HCT116 (cell line): ENCODE measurements around the gene CTBP1. TPM values are rescaled to one million over a fixed set of nuclear protein-coding genes. Genes with fewer than 3 reads are reported as not detected.

Experiments used
- ATAC-seq: fragments of 200-7000 bp; cut with Tn5 transposase; 2 replicates; pipeline ENCODE4 v1.9.1; 2020; ENCODE audit warnings: mild to moderate bottlenecking, moderate library complexity
- BruUV-seq: library from RNA; stranded (reverse); fragments of 400-500 nt; replicated peaks from 2 replicates; lab custom pipeline; 2021; lab: Mats Ljungman, UMichigan
- CTCF ChIA-PET: fragments of 300-600 bp; sonication (Branson Sonifier 250); formaldehyde crosslinking; loops from one replicate; lab custom pipeline; 2021; ENCODE audit warnings: antibody characterized with exemption; lab: Charles Lee
- POLR2A ChIA-PET: fragments of 300-600, 350-600 bp; sonication (Branson Sonifier 250); formaldehyde crosslinking; loops from one replicate; lab custom pipeline; 2021; ENCODE audit warnings: antibody characterized with exemption; lab: Charles Lee
- RAD21 ChIA-PET, 2 experiments: fragments of 300-600 bp; sonication (Branson Sonifier 250); formaldehyde crosslinking; loops; one replicate each; lab custom pipeline; 2023; ENCODE audit warnings: low total read pairs in 2 of 2; ENCODE audit not compliant: uncharacterized antibody in 2 of 2, unreplicated experiment in 2 of 2, low non-redundant PET in 1 of 2; lab: Charles Lee
- DNase-seq: peaks from one replicate; pipeline ENCODE4 v3.0.0-alpha.2; 2010; ENCODE audit warnings: low read depth, low spot score
- H2AFZ ChIP-seq: fragments of 200-600 bp; shearing (Covaris generic), sonication (generic); 2 replicates; pipeline ENCODE4 v1.6.1; 2017; ENCODE audit warnings: low read depth, mixed run types, mixed read lengths, antibody characterized with exemption, low read length; ENCODE audit not compliant: poor library complexity, severe bottlenecking
- H3K27ac ChIP-seq: 2 replicates; pipeline ENCODE4 v1.5.1; 2012; ENCODE audit warnings: low read depth, low read length
- H3K27me3 ChIP-seq: fragments of 200-600 bp; sonication (generic); 2 replicates; pipeline ENCODE4 v1.6.1; 2016; ENCODE audit warnings: mixed run types, low read length, mixed read lengths; ENCODE audit not compliant: insufficient read depth
- H3K36me3 ChIP-seq, 2 experiments: fragments of 200-500 bp in 1 of 2; fragments of 200-600 bp in 1 of 2; sonication (Bioruptor generic) in 1 of 2; sonication (generic) in 1 of 2; 2 replicates each; pipeline versions ENCODE4 v1.5.1 to v1.6.1; 2014 to 2016; ENCODE audit warnings: low read length in 2 of 2, inconsistent platforms in 1 of 2, mixed read lengths in 1 of 2, mixed run types in 1 of 2; ENCODE audit not compliant: insufficient read depth in 2 of 2, control insufficient read depth in 1 of 2
- H3K4me1 ChIP-seq, 2 experiments: fragments of 200-600 bp in 1 of 2; sonication (generic) in 1 of 2; 2 replicates each; pipeline versions ENCODE4 v1.5.1 to v1.6.1; 2012 to 2017; ENCODE audit warnings: low read length in 2 of 2, inconsistent platforms in 1 of 2, mild to moderate bottlenecking in 1 of 2, mixed read lengths in 1 of 2, mixed run types in 1 of 2, moderate library complexity in 1 of 2; ENCODE audit not compliant: insufficient read depth in 2 of 2, control insufficient read depth in 1 of 2
- H3K4me2 ChIP-seq: fragments of 200-600 bp; sonication (generic); 2 replicates; pipeline ENCODE4 v1.6.1; 2017; ENCODE audit warnings: mixed run types, low read length, mixed read lengths
- H3K4me3 ChIP-seq, 2 experiments: fragments of 200-600 bp in 1 of 2; sonication (generic) in 1 of 2; replicated peaks in 1 of 2; 2 replicates each; pipeline ENCODE4 v1.5.1; 2011 to 2016; ENCODE audit warnings: low read length in 2 of 2, control low read depth in 1 of 2, low read depth in 1 of 2, mild to moderate bottlenecking in 1 of 2, mixed read lengths in 1 of 2, mixed run types in 1 of 2
- H3K79me2 ChIP-seq: fragments of 200-600 bp; sonication (generic); 2 replicates; pipeline ENCODE4 v1.6.1; 2017; ENCODE audit warnings: mild to moderate bottlenecking, mixed run types, low read length, moderate library complexity, mixed read lengths; ENCODE audit not compliant: insufficient read depth
- H3K9ac ChIP-seq: fragments of 200-600 bp; sonication (generic); 2 replicates; pipeline ENCODE4 v1.6.1; 2016; ENCODE audit warnings: low read length, mixed read lengths
- H3K9me2 ChIP-seq: fragments of 200-600 bp; sonication (generic), shearing (Covaris generic); 2 replicates; pipeline ENCODE4 v1.6.1; 2017; ENCODE audit warnings: mixed run types, mild to moderate bottlenecking, moderate library complexity; ENCODE audit not compliant: insufficient read depth
- H3K9me3 ChIP-seq, 2 experiments: fragments of 200-500 bp in 1 of 2; fragments of 200-600 bp in 1 of 2; sonication (Bioruptor generic) in 1 of 2; sonication (generic) in 1 of 2; 2 replicates each; pipeline ENCODE4 v1.6.1; 2014 to 2017; ENCODE audit warnings: low read length in 2 of 2, mixed read lengths in 2 of 2, inconsistent platforms in 1 of 2, low read depth in 1 of 2, mild to moderate bottlenecking in 1 of 2, mixed run types in 1 of 2, moderate library complexity in 1 of 2; ENCODE audit not compliant: control insufficient read depth in 1 of 2, insufficient read depth in 1 of 2
- H4K20me1 ChIP-seq: fragments of 200-600 bp; sonication (generic), shearing (Covaris generic); 2 replicates; pipeline ENCODE4 v1.6.1; 2017; ENCODE audit warnings: mixed run types, mild to moderate bottlenecking, moderate library complexity; ENCODE audit not compliant: insufficient read depth
- CBX3 ChIP-seq: IDR thresholded peaks from 2 replicates; pipeline ENCODE4 v1.6.1; 2012; ENCODE audit warnings: low read depth
- EGR1 ChIP-seq: IDR thresholded peaks from 2 replicates; pipeline ENCODE4 v1.6.1; 2012; ENCODE audit warnings: low read depth
- EZH2phosphoT487 ChIP-seq: fragments of 200-600 bp; IDR thresholded peaks from 2 replicates; pipeline ENCODE4 v1.6.1; 2018; ENCODE audit warnings: antibody characterized with exemption, borderline replicate concordance
- SIN3A ChIP-seq: IDR thresholded peaks from 2 replicates; pipeline ENCODE4 v1.6.1; 2012; ENCODE audit warnings: low read depth
- ZNF274 ChIP-seq: fragments of 200-500 bp; sonication (Bioruptor generic); IDR thresholded peaks from 2 replicates; pipeline ENCODE4 v1.6.1; 2014; ENCODE audit warnings: mild to moderate bottlenecking, low read depth, low read length, inconsistent platforms
- intact Hi-C: fragments of 100-400 bp; cut with micrococcal nuclease; formaldehyde crosslinking; loops from 2 replicates; pipeline ENCODE4 v1.10.0; 2022
- total RNA-seq: library from RNA; stranded (reverse); gene quantifications from one replicate; pipeline ENCODE4 v1.2.1, GENCODE V29; 2021; ENCODE audit not compliant: unreplicated experiment
- TF ChIP-seq, protein P1 (sequence below): IDR thresholded peaks from 2 replicates; pipeline ENCODE4 v1.6.1; 2012
- TF ChIP-seq, protein P2 (sequence below): IDR thresholded peaks from 2 replicates; pipeline ENCODE4 v1.6.1; 2012

Gene CTBP1
- total RNA-seq, 1 experiment from 2014 or later, result 175 TPM

DNA sequence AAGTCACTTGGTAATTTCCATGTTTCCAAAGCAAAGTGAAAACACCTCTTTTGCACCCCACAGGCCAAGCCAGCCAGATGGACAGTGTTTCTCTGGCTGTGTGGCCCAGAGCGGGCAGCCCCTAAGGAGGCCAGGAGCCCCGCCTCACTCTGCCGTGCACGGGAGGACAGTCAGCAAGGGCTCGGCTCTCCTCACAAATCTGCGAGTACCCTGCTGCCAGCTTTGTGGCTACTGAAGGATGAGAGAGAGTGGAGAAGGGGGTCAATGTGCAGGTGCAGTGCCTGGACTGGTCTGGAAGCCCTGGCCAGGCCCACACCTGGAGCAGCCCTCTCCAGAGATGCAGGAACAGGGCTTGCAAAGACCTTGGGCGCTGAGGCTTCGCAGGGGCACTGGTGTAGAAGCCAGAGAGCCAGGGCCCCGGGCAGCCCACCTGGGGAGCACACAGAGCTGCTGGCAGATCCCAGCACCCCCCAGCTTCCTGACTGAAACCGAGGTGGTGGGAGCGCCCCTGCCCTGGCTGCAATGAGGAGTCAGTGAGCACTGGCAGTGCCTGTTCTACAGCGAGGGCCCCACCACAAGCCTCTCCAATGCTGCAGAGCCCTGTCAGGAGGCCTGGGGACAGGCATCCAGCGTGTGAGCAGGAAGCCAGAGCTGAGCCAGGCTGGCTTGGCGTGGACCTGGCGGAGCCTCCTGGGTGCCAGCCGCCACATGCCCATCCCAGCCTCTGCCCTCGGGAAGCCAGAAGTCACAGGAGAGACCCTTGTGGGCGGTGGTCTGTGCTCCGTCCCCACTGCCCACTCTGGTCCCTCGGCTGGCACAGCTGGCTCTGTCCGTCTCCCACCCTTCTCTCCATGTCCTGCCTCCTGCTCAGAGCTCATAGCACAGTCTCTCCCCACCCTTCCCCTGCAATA, 80.5 kb downstream of the CTBP1 start:
- no peaks in the 10 kb centered on the region for H3K9me3 ChIP-seq
- ATAC-seq (no peak), DNase-seq (no peak)
- H3K4me2 ChIP-seq, result peak overlapping the region; percentile 97
- peak overlapping the region; percentile 72 to 73 for H3K4me3 ChIP-seq
- no peaks in the 10 kb centered on the region for H3K9me2 ChIP-seq
- RAD21 ChIA-PET, result no interaction called here
- no peaks in the 10 kb centered on the region for H3K79me2 ChIP-seq
- POLR2A ChIA-PET, result interaction anchor here (0.7 to 1.9 kb wide), 2 partner anchors 9 to 11 kb away, joined by 4 read pairs; no protein-coding TSS in a partner anchor
- no peak overlapping the region; the same call in 1 of the 2 replicates for H3K27ac ChIP-seq
- CTCF ChIA-PET, result interaction anchor here (1.0 kb wide), 1 partner anchor 12 kb away, joined by 3 read pairs; no protein-coding TSS in a partner anchor
- H3K4me1 ChIP-seq, result peaks cover 3 to 16% of the 10 kb centered on the region in 2 experiments; a peak in 3 of 4 replicates
- intact Hi-C loops, result no loop called here
- no peak overlapping the region for H2AFZ ChIP-seq
- BruUV-seq, result TSS peak; percentile 87
- no peaks in the 10 kb centered on the region for H4K20me1 ChIP-seq
- H3K36me3 ChIP-seq, result no peaks in the 10 kb centered on the region
- TF ChIP-seq, protein P1, sequence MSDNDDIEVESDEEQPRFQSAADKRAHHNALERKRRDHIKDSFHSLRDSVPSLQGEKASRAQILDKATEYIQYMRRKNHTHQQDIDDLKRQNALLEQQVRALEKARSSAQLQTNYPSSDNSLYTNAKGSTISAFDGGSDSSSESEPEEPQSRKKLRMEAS, result no peak
- TF ChIP-seq, protein P2, sequence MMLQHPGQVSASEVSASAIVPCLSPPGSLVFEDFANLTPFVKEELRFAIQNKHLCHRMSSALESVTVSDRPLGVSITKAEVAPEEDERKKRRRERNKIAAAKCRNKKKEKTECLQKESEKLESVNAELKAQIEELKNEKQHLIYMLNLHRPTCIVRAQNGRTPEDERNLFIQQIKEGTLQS, result no peak
- TF ChIP-seq EGR1 (no peak), CBX3 (no peak), EZH2phosphoT487 (no peak), SIN3A (no peak), ZNF274 (no peak)
- no peaks in the 10 kb centered on the region for H3K27me3 ChIP-seq
- H3K9ac ChIP-seq, result peak overlapping the region; percentile 89
